Gastroesophageal sphincter (tissue), 4 donors: ENCODE measurements around the gene SPATA6. TPM values are rescaled to one million over a fixed set of nuclear protein-coding genes. Genes with fewer than 3 reads are reported as not detected.
"Not testable (repeated sequence)": the region's sequence is repeated elsewhere in the genome, so short reads cannot be mapped to it uniquely, and the experiment has no call there.

Experiments used
- ATAC-seq: fragments of 150-250 bp; one replicate; pipeline ENCODE4 v1.9.1; 2016; ENCODE audit warnings: mild to moderate bottlenecking, moderate library complexity
- H3K27ac ChIP-seq, 4 donors: fragments of 200-600 bp; sonication (generic) in 3 of 4; 1 replicate in 3 of 4; 2 replicates in 1 of 4; pipeline ENCODE4 v1.5.1; 2016 to 2019
- H3K27me3 ChIP-seq: fragments of 200-600 bp; sonication (generic); one replicate; pipeline ENCODE4 v1.5.1; 2019
- H3K36me3 ChIP-seq, 2 donors: fragments of 200-600 bp; sonication (generic); one replicate each; pipeline ENCODE4 v1.5.1; 2019; ENCODE audit warnings: control low read depth in 1 of 2
- H3K4me1 ChIP-seq, 3 donors: fragments of 200-600 bp; sonication (generic); 1 replicate in 2 of 3; 2 replicates in 1 of 3; pipeline ENCODE4 v1.5.1; 2016 to 2019; ENCODE audit warnings: control low read depth in 2 of 3
- H3K4me3 ChIP-seq, 2 donors: fragments of 200-600 bp; sonication (generic); one replicate each; pipeline ENCODE4 v1.5.1; 2019; ENCODE audit warnings: mild to moderate bottlenecking in 1 of 2, moderate library complexity in 1 of 2
- H3K9me3 ChIP-seq, 3 donors: fragments of 200-600 bp; sonication (generic); one replicate each; pipeline ENCODE4 v1.5.1; 2017 to 2019; ENCODE audit warnings: control low read depth in 2 of 3
- CTCF ChIP-seq, 4 experiments: fragments of 200-600 bp in 2 of 4; fragments of 450-650 bp in 2 of 4; sonication (generic) in 1 of 4; IDR thresholded peaks; one replicate each; pipeline ENCODE4 v1.5.1; 2017 to 2019; ENCODE audit warnings: antibody characterized with exemption in 4 of 4, mild to moderate bottlenecking in 2 of 4, moderate library complexity in 2 of 4
- EP300 ChIP-seq: sonication (generic); formaldehyde crosslinking; IDR thresholded peaks from one replicate; pipeline ENCODE4 v1.6.1; 2017; ENCODE audit warnings: antibody characterized with exemption, mild to moderate bottlenecking
- POLR2A ChIP-seq, 2 donors: fragments of 450-650 bp; IDR thresholded peaks; one replicate each; pipeline ENCODE4 v1.6.1; 2017; ENCODE audit warnings: antibody characterized with exemption in 2 of 2, mild to moderate bottlenecking in 2 of 2, moderate library complexity in 1 of 2
- POLR2AphosphoS5 ChIP-seq: sonication (generic); formaldehyde crosslinking; IDR thresholded peaks from one replicate; pipeline ENCODE4 v1.6.1; 2017; ENCODE audit warnings: antibody characterized with exemption
- WGBS, 2 donors: methylation state at CpG; one replicate each; pipeline ENCODE4 v1.1.5; 2018; ENCODE audit warnings: low coverage in 1 of 2; 5-methylcytosine and 5-hydroxymethylcytosine counted together
- total RNA-seq, 4 donors: library from RNA; depleted of rRNA; stranded (reverse); fragments of >200 nt; gene quantifications; one replicate each; pipeline ENCODE4 v1.1.0, GENCODE V29; 2016

The SPATA6 gene
- total RNA-seq, 4 donors from 2014 or later: 16.3 to 31.9 (median 16.4) TPM

- Histone ChIP-seq H3K4me1 (peaks cover 0 to 8% (median 0%) of the 10 kb centered on the region in 3 donors), H3K4me3 (no peak overlapping the region), H3K27ac (no peak overlapping the region), H3K36me3 (peaks cover 2 to 19% of the 10 kb centered on the region in 2 donors), H3K27me3 (no peaks in the 10 kb centered on the region), H3K9me3 (no peaks in the 10 kb centered on the region)
- 93 to 100% methylated on average over 1 of the region's 1 CpG for WGBS, 2 donors
- TF ChIP-seq POLR2A (IDR thresholded peaks at IDR 0.05) (no peak), CTCF (IDR thresholded peaks at IDR 0.05) (peak in 1 of 4 experiments; percentile 31), POLR2AphosphoS5 (no peak), EP300 (no peak)
- ATAC-seq: no peak
These were observed 21.5 kb downstream of the SPATA6 start for GRCh38 chr1:48450505-48450904.

- Histone ChIP-seq H3K9me3 (no peaks in the 10 kb centered on the region), H3K36me3 (peaks cover 2 to 29% of the 10 kb centered on the region in 2 donors), H3K4me1 (peaks cover 0 to 8% (median 0%) of the 10 kb centered on the region in 3 donors), H3K27me3 (no peaks in the 10 kb centered on the region), H3K4me3 (no peak overlapping the region), H3K27ac (no peak overlapping the region)
- TF ChIP-seq POLR2A (IDR thresholded peaks at IDR 0.05) (no peak), CTCF (IDR thresholded peaks at IDR 0.05) (no peak), POLR2AphosphoS5 (no peak), EP300 (no peak)
- 89 to 100% methylated on average over 1 of the region's 1 CpG for WGBS, 2 donors
- ATAC-seq: no peak
These were observed 23.1 kb downstream of the SPATA6 start for GRCh38 chr1:48448932-48449331.

GRCh38 chr1:48444186-48444585, 27.8 kb downstream of the SPATA6 start:
- peaks cover 0 to 29% of the 10 kb centered on the region in 2 donors for H3K36me3 ChIP-seq
- ATAC-seq, H3K4me3 ChIP-seq, H3K27me3 ChIP-seq, H3K27ac ChIP-seq, H3K9me3 ChIP-seq, H3K4me1 ChIP-seq: not testable (repeated sequence)
- WGBS, 2 donors: 92 to 97% methylated on average over 5 to 7 of the region's 7 CpGs

GRCh38 chr1:48442864-48443619, 29.0 kb downstream of the SPATA6 start:
- TF ChIP-seq CTCF (IDR thresholded peaks at IDR 0.05) (no peak), EP300 (no peak), POLR2AphosphoS5 (no peak), POLR2A (IDR thresholded peaks at IDR 0.05) (no peak)

GRCh38 chr1:48440786-48441185, 31.2 kb downstream of the SPATA6 start:
- WGBS, 2 donors: 100% methylated on average over 1 to 3 of the region's 3 CpGs
- not testable (repeated sequence) for H3K27me3 ChIP-seq, H3K4me3 ChIP-seq, H3K27ac ChIP-seq, H3K4me1 ChIP-seq, H3K9me3 ChIP-seq, ATAC-seq
- peaks cover 0 to 22% of the 10 kb centered on the region in 2 donors for H3K36me3 ChIP-seq

More at GRCh38 chr1:48442864-48443619, 29.0 kb downstream of the SPATA6 start:
- Histone ChIP-seq H3K27ac (no peak overlapping the region), H3K4me3 (no peak overlapping the region), H3K36me3 (peaks cover 0 to 31% of the 10 kb centered on the region in 2 donors), H3K9me3 (no peaks in the 10 kb centered on the region), H3K4me1 (no peaks in the 10 kb centered on the region), H3K27me3 (no peaks in the 10 kb centered on the region)
- ATAC-seq: no peak
- 68 to 83% methylated on average over 4 to 6 of the region's 6 CpGs for WGBS, 2 donors

GRCh38 chr1:48439380-48439779, 32.6 kb downstream of the SPATA6 start:
- Histone ChIP-seq H3K4me1 (no peaks in the 10 kb centered on the region), H3K9me3 (no peaks in the 10 kb centered on the region), H3K27me3 (no peaks in the 10 kb centered on the region), H3K4me3 (no peak overlapping the region), H3K27ac (no peak overlapping the region), H3K36me3 (peaks cover 0 to 24% of the 10 kb centered on the region in 2 donors)
- TF ChIP-seq EP300 (no peak), POLR2A (IDR thresholded peaks at IDR 0.05) (no peak), POLR2AphosphoS5 (no peak), CTCF (IDR thresholded peaks at IDR 0.05) (no peak)
- 60 to 95% methylated on average over 1 to 6 of the region's 9 CpGs for WGBS, 2 donors
- ATAC-seq: no peak

GRCh38 chr1:48437379-48437778, 34.6 kb downstream of the SPATA6 start:
- not testable (repeated sequence) for H3K4me3 ChIP-seq, H3K27me3 ChIP-seq, ATAC-seq, H3K27ac ChIP-seq, H3K9me3 ChIP-seq, H3K4me1 ChIP-seq
- H3K36me3 ChIP-seq: peaks cover 0 to 18% of the 10 kb centered on the region in 2 donors

- not testable (repeated sequence) for H3K4me1 ChIP-seq, H3K27ac ChIP-seq, H3K9me3 ChIP-seq, H3K4me3 ChIP-seq, H3K27me3 ChIP-seq
- peaks cover 0 to 18% of the 10 kb centered on the region in 2 donors for H3K36me3 ChIP-seq
- 67 to 81% methylated on average over 3 to 6 of the region's 29 CpGs for WGBS, 2 donors
- ATAC-seq: peak; percentile 41
These were observed 36.5 kb downstream of the SPATA6 start for GRCh38 chr1:48435312-48436002.
